PC-3 (cell line): ENCODE results near the gene ZNF804A. TPM values are rescaled to one million over a fixed set of nuclear protein-coding genes. Genes with fewer than 3 reads are reported as not detected.

Source experiments
- ATAC-seq: fragments of 200-7000 bp; cut with Tn5 transposase; 2 replicates; pipeline ENCODE4 v1.9.1; 2020; ENCODE audit warnings: mild to moderate bottlenecking, moderate library complexity
- BruUV-seq: library from RNA; stranded (reverse); fragments of 400-500 nt; replicated peaks from 2 replicates; lab custom pipeline; 2021; lab: Mats Ljungman, UMichigan
- CTCF ChIA-PET: fragments of 300-600 bp; sonication (Branson Sonifier 250); formaldehyde crosslinking; loops from one replicate; lab custom pipeline; 2022; ENCODE audit warnings: antibody characterized with exemption; lab: Charles Lee
- POLR2A ChIA-PET: fragments of 300-600 bp; sonication (Branson Sonifier 250); formaldehyde crosslinking; loops from one replicate; lab custom pipeline; 2022; ENCODE audit warnings: antibody characterized with exemption; ENCODE audit not compliant: unreplicated experiment; lab: Charles Lee
- DNase-seq: peaks from one replicate; pipeline ENCODE4 v3.0.0-alpha.2; 2015
- H2AFZ ChIP-seq: fragments of 300-600 bp; sonication (generic); 2 replicates; pipeline ENCODE4 v1.6.0; 2016; ENCODE audit warnings: antibody characterized with exemption, low read length
- H3F3A ChIP-seq: fragments of 300-600 bp; sonication (generic); one replicate; pipeline ENCODE4 v1.6.0; 2017; ENCODE audit warnings: antibody characterized with exemption, low read length, control low read depth, mild to moderate bottlenecking; ENCODE audit not compliant: unreplicated experiment
- H3K27ac ChIP-seq: fragments of 300-600 bp; sonication (generic); 2 replicates; pipeline ENCODE4 v1.5.1; 2016; ENCODE audit warnings: mild to moderate bottlenecking, low read length
- H3K27me3 ChIP-seq: fragments of 300-600 bp; sonication (generic); 2 replicates; pipeline ENCODE4 v1.6.1; 2016; ENCODE audit warnings: low read length, mixed read lengths
- H3K36me3 ChIP-seq: fragments of 300-600 bp; sonication (generic); 2 replicates; pipeline ENCODE4 v1.6.1; 2016; ENCODE audit warnings: low read depth, mixed run types, low read length, mixed read lengths
- H3K4me1 ChIP-seq: fragments of 300-600 bp; sonication (generic); 2 replicates; pipeline ENCODE4 v1.5.1; 2016; ENCODE audit warnings: low read length; ENCODE audit not compliant: insufficient read depth
- H3K4me2 ChIP-seq: fragments of 300-600 bp; sonication (generic); 2 replicates; pipeline ENCODE4 v1.6.0; 2016; ENCODE audit warnings: low read length
- H3K4me3 ChIP-seq: fragments of 300-600 bp; sonication (generic); 2 replicates; pipeline ENCODE4 v1.5.1; 2016; ENCODE audit warnings: mild to moderate bottlenecking, low read length, mixed read lengths
- H3K79me2 ChIP-seq: fragments of 300-600 bp; sonication (generic); 2 replicates; pipeline ENCODE4 v1.6.1; 2017; ENCODE audit warnings: low read length, mixed read lengths
- H3K9ac ChIP-seq: fragments of 300-600 bp; sonication (generic); 2 replicates; pipeline ENCODE4 v1.6.0; 2016; ENCODE audit warnings: mild to moderate bottlenecking, low read length
- H3K9me2 ChIP-seq: fragments of 300-600 bp; sonication (generic); replicated peaks from 2 replicates; pipeline ENCODE4 v1.6.1; 2016; ENCODE audit warnings: mixed run types, low read length, mixed read lengths
- H3K9me3 ChIP-seq: fragments of 300-600 bp; sonication (generic); 2 replicates; pipeline ENCODE4 v1.6.1; 2016; ENCODE audit warnings: low read length, mixed read lengths
- H4K20me1 ChIP-seq: fragments of 300-600 bp; sonication (generic); 2 replicates; pipeline ENCODE4 v1.6.1; 2016; ENCODE audit warnings: low read length, mixed read lengths
- CTCF ChIP-seq: fragments of 300-600 bp; sonication (generic); conservative IDR thresholded peaks from 2 replicates; pipeline ENCODE4 v1.5.1; 2017; ENCODE audit warnings: antibody characterized with exemption, low read depth, mild to moderate bottlenecking, low read length
- EZH2 ChIP-seq: fragments of 300-600 bp; sonication (generic); IDR thresholded peaks from one replicate; pipeline ENCODE4 v1.6.1; 2017; ENCODE audit warnings: antibody characterized with exemption, mild to moderate bottlenecking, low read length; ENCODE audit not compliant: unreplicated experiment
- EZH2phosphoT487 ChIP-seq: fragments of 300-600 bp; sonication (generic); IDR thresholded peaks from 2 replicates; pipeline ENCODE4 v1.6.1; 2018; ENCODE audit warnings: mild to moderate bottlenecking, antibody characterized with exemption, low read length, borderline replicate concordance
- intact Hi-C: fragments of 100-400 bp; cut with micrococcal nuclease; formaldehyde crosslinking; loops from 2 replicates; pipeline ENCODE4 v1.9.0; 2023
- total RNA-seq: library from RNA; depleted of rRNA; stranded (reverse); fragments of >200 nt; gene quantifications from 2 replicates; pipeline ENCODE4 v1.2.3, GENCODE V29; 2014

ZNF804A gene
- total RNA-seq, 1 experiment from 2014 or later = 1.9 TPM

- no peak for DNase-seq
- Histone ChIP-seq H2AFZ (no peak overlapping the region), H3K9me2 (no peaks in the 10 kb centered on the region), H3K4me3 (no peak overlapping the region), H3K9ac (no peak overlapping the region), H3K36me3 (no peaks in the 10 kb centered on the region), H3K4me2 (no peak overlapping the region), H3K9me3 (no peaks in the 10 kb centered on the region), H3K4me1 (no peaks in the 10 kb centered on the region), H3K79me2 (no peaks in the 10 kb centered on the region), H3F3A (no peaks in the 10 kb centered on the region), H3K27ac (no peak overlapping the region), H4K20me1 (no peaks in the 10 kb centered on the region), H3K27me3 (no peaks in the 10 kb centered on the region)
- ChIA-PET POLR2A (no interaction called here), CTCF (no interaction called here)
- TF ChIP-seq EZH2phosphoT487 (no peak), CTCF (no peak), EZH2 (no peak)
- intact Hi-C loops = no loop called here
- no peak for ATAC-seq
- no TSS peak for BruUV-seq
Measured at GRCh38 chr2:184577743-184578142, 20.6 kb upstream of the ZNF804A start.

GRCh38 chr2:184579226-184579625 lies 19.1 kb upstream of the ZNF804A start:
- BruUV-seq = no TSS peak
- CTCF ChIA-PET = no interaction called here
- no peaks in the 10 kb centered on the region for H3K9me2 ChIP-seq

More at GRCh38 chr2:184579226-184579625, 19.1 kb upstream of the ZNF804A start:
- no peaks in the 10 kb centered on the region for H3F3A ChIP-seq
- no peak overlapping the region for H3K27ac ChIP-seq
- H3K9ac ChIP-seq = no peak overlapping the region
- H3K36me3 ChIP-seq = no peaks in the 10 kb centered on the region
- DNase-seq (no peak), ATAC-seq (no peak)
- no peaks in the 10 kb centered on the region for H3K9me3 ChIP-seq
- H3K27me3 ChIP-seq = no peaks in the 10 kb centered on the region
- TF ChIP-seq CTCF = no peak
- TF ChIP-seq EZH2 = no peak
- TF ChIP-seq EZH2phosphoT487 = no peak
- H3K4me1 ChIP-seq = no peaks in the 10 kb centered on the region
- no peaks in the 10 kb centered on the region for H4K20me1 ChIP-seq
- H3K79me2 ChIP-seq = no peaks in the 10 kb centered on the region
- no peak overlapping the region for H2AFZ ChIP-seq
- POLR2A ChIA-PET = no interaction called here
- H3K4me2 ChIP-seq = no peak overlapping the region
- intact Hi-C loops = no loop called here
- no peak overlapping the region for H3K4me3 ChIP-seq
